ENCODE data around the gene ACOX3. TPM values are rescaled to one million over a fixed set of nuclear protein-coding genes. Genes with fewer than 3 reads are reported as not detected.
A peak's percentile ranks its signal among the peaks of the same experiment; 100 is the strongest.

Gene ACOX3
- total and polyA plus RNA-seq, 11 donors, result 16.9 to 51.6 (median 24.1) TPM

GRCh38 chr4:8473198-8473919 is 32.8 kb upstream of the ACOX3 start:
- no peak overlapping the region for H3K4me3 ChIP-seq
- no peak for TF ChIP-seq POLR2A (IDR thresholded peaks at IDR 0.05)
- peak in 2 of 12 donors; percentile 9 to 15 for TF ChIP-seq CTCF (IDR thresholded peaks at IDR 0.05)
- WGBS, 4 donors, result 81 to 88% (median 85%) methylated on average over 20 to 23 of the region's 23 CpGs
- H3K4me1 ChIP-seq, result peaks cover 0 to 23% (median 2%) of the 10 kb centered on the region in 12 donors
- intact Hi-C loops (cut with DNase I), result loop anchor here in 1 of 10 donors (10.0 kb wide), 1 partner anchor 441 kb away; no protein-coding TSS in a partner anchor
- H3K9me3 ChIP-seq, result no peaks in the 10 kb centered on the region
- ATAC-seq (peak in 1 of 4 donors; percentile 24), DNase-seq (no peak)
- H3K27me3 ChIP-seq, result no peaks in the 10 kb centered on the region
- H3K27ac ChIP-seq, result peak overlapping the region in 8 of 12 donors; percentile 16 to 77 (median 53)
- peaks cover 0 to 49% (median 37%) of the 10 kb centered on the region in 9 donors for H3K36me3 ChIP-seq

- intact Hi-C loops (cut with DNase I), result loop anchor here in 1 of 10 donors (10.0 kb wide), 1 partner anchor 442 kb away; no protein-coding TSS in a partner anchor
- WGBS, 4 donors, result 61 to 76% (median 72%) methylated on average over 7 of the region's 7 CpGs
- TF ChIP-seq CTCF (IDR thresholded peaks at IDR 0.05) (no peak), POLR2A (IDR thresholded peaks at IDR 0.05) (no peak)
- peaks cover 0 to 23% (median 2%) of the 10 kb centered on the region in 12 donors for H3K4me1 ChIP-seq
- H3K27ac ChIP-seq, result peak overlapping the region in 9 of 12 donors; percentile 16 to 77 (median 49)
- ATAC-seq, result peak in 3 of 4 donors; percentile 22 to 47 (median 37)
- no peaks in the 10 kb centered on the region for H3K27me3 ChIP-seq
- DNase-seq, result no peak
- peaks cover 0 to 55% (median 43%) of the 10 kb centered on the region in 9 donors for H3K36me3 ChIP-seq
- no peaks in the 10 kb centered on the region for H3K9me3 ChIP-seq
- no peak overlapping the region for H3K4me3 ChIP-seq
Measured at GRCh38 chr4:8472689-8473197, 32.2 kb upstream of the ACOX3 start.

- WGBS, 4 donors, result 81 to 91% (median 86%) methylated on average over 8 of the region's 8 CpGs
- Histone ChIP-seq H3K4me3 (no peak overlapping the region), H3K36me3 (peaks cover 0 to 55% (median 43%) of the 10 kb centered on the region in 9 donors), H3K9me3 (no peaks in the 10 kb centered on the region), H3K27me3 (no peaks in the 10 kb centered on the region), H3K27ac (peak overlapping the region in 8 of 12 donors; percentile 16 to 77 (median 42)), H3K4me1 (peaks cover 0 to 23% (median 2%) of the 10 kb centered on the region in 12 donors)
- intact Hi-C loops (cut with DNase I), result loop anchor here in 1 of 10 donors (10.0 kb wide), 1 partner anchor 443 kb away; no protein-coding TSS in a partner anchor
- ATAC-seq (peak in 1 of 4 donors; percentile 6), DNase-seq (no peak)
- TF ChIP-seq CTCF (IDR thresholded peaks at IDR 0.05) (no peak), POLR2A (IDR thresholded peaks at IDR 0.05) (no peak)
Measured at GRCh38 chr4:8472158-8472688, 31.7 kb upstream of the ACOX3 start.
